ENCODE results near the gene TPM3. TPM values are rescaled to one million over a fixed set of nuclear protein-coding genes. Genes with fewer than 3 reads are reported as not detected.
"Not testable (repeated sequence)": the region's sequence is repeated elsewhere in the genome, so short reads cannot be mapped to it uniquely, and the experiment has no call there.

Gene TPM3
- total and polyA plus RNA-seq, 12 donors = 104 to 465 (median 269) TPM

- DNase-seq = no peak
- H3K27me3 ChIP-seq = no peaks in the 10 kb centered on the region
- no peak overlapping the region for H3K27ac ChIP-seq
- TF ChIP-seq CTCF (IDR thresholded peaks at IDR 0.05) (no peak), POLR2A (IDR thresholded peaks at IDR 0.05) (no peak)
- H3K36me3 ChIP-seq (replicated peaks in 1 of 2) = no peaks in the 10 kb centered on the region
- no peaks in the 10 kb centered on the region for H3K9me3 ChIP-seq (replicated peaks in 1 of 3)
- intact Hi-C loops (cut with DNase I) = no loop called here
- no peak overlapping the region for H3K4me3 ChIP-seq
- 80 to 93% (median 87%) methylated on average over 2 of the region's 2 CpGs for WGBS, 4 donors
- H3K4me1 ChIP-seq (replicated peaks in 1 of 2) = no peaks in the 10 kb centered on the region
These were observed 58.6 kb downstream of the TPM3 start for GRCh38 chr1:154133256-154133655.

DNA sequence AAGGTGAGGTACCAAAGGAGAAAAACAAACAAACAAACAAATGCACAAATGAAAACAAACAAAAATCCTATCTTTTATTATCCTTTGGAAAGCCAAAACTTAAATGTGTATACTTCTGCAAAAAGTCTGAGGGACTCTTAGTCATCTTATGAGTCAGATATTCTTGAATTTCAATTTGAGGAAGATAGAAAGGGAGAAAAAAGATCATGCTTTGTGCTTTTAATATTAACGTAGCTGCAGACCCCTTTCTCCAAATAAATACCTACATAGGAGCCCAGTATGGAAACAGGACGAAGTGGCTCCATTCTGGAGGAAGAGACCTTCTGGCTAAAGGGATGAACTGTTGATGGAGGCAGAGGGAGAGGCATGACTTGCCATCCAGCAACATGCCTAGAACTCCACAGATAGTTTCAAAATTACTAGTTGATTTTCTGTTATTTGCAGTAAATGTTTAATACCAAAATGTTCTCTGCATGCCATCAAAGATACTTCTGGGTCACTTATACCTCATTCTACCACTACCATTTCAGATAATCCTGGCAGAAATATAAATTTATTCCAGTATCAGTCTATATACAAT, 62.4 kb downstream of the TPM3 start:
- no peak overlapping the region for H3K4me3 ChIP-seq
- H3K27ac ChIP-seq = no peak overlapping the region
- WGBS, 4 donors = 44 to 53% (median 49%) methylated on average over 2 of the region's 2 CpGs
- DNase-seq = no peak
- no peaks in the 10 kb centered on the region for H3K36me3 ChIP-seq (replicated peaks in 1 of 2)
- no peaks in the 10 kb centered on the region for H3K4me1 ChIP-seq (replicated peaks in 1 of 2)
- no peaks in the 10 kb centered on the region for H3K9me3 ChIP-seq (replicated peaks in 1 of 3)
- H3K27me3 ChIP-seq = no peaks in the 10 kb centered on the region
- intact Hi-C loops (cut with DNase I) = no loop called here
- TF ChIP-seq POLR2A (IDR thresholded peaks at IDR 0.05) (no peak), CTCF (IDR thresholded peaks at IDR 0.05) (no peak)

DNA sequence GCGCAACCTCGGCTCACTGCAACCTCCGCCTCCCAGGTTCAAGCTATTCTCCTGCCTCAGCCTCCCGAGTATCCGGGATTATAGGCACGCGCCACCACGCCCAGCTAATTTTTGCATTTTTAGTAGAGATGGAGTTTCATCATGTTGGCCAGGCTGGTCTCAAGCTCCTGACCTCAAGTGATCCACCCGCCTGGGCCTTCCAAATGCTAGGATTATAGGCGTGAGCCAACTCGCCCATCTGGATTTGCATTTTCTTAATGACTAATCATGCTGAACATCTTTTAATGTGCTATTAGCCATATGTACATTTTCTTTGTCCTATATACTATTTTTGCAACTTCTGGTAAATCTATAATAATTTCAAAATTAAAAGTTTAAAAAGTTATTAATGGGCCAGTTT, 68.7 kb downstream of the TPM3 start:
- DNase-seq; H3K27me3 ChIP-seq; H3K9me3 ChIP-seq (replicated peaks in 1 of 3); H3K4me1 ChIP-seq (replicated peaks in 1 of 2); H3K4me3 ChIP-seq; H3K36me3 ChIP-seq (replicated peaks in 1 of 2); H3K27ac ChIP-seq; intact Hi-C loops (cut with DNase I): not testable (repeated sequence)
- WGBS, 4 donors = 86 to 95% (median 92%) methylated on average over 11 of the region's 11 CpGs

DNA sequence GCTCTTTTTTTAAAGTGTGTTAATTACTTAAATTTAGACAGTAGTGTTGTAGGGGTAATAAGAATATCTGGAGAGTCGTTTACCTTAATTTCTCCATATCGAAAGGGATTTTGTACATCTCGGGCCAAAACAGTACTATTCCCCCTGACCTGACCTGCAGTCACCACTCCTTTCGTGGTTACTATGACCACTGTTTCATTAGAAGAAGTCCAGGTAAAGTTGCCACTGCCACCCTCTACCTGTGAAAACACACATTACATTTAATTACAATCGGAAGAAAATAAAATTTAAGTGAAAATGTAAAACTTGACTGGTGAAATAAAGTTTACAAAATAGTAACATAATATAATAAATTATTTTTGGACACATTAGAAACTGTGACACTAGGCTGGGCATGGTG, 74.3 kb downstream of the TPM3 start:
- no peak overlapping the region for H3K4me3 ChIP-seq
- no peaks in the 10 kb centered on the region for H3K27me3 ChIP-seq
- DNase-seq = no peak
- 78 to 81% (median 81%) methylated on average over 5 of the region's 5 CpGs for WGBS, 4 donors
- H3K36me3 ChIP-seq (replicated peaks in 1 of 2) = no peaks in the 10 kb centered on the region
- intact Hi-C loops (cut with DNase I) = no loop called here
- H3K27ac ChIP-seq = no peak overlapping the region
- TF ChIP-seq CTCF (IDR thresholded peaks at IDR 0.05) (no peak), POLR2A (IDR thresholded peaks at IDR 0.05) (no peak)
- H3K9me3 ChIP-seq (replicated peaks in 1 of 3) = no peaks in the 10 kb centered on the region
- H3K4me1 ChIP-seq (replicated peaks in 1 of 2) = no peaks in the 10 kb centered on the region

- no peaks in the 10 kb centered on the region for H3K27me3 ChIP-seq
- no peaks in the 10 kb centered on the region for H3K9me3 ChIP-seq (replicated peaks in 1 of 3)
- H3K27ac ChIP-seq = no peak overlapping the region
- no peaks in the 10 kb centered on the region for H3K36me3 ChIP-seq (replicated peaks in 1 of 2)
- no peak overlapping the region for H3K4me3 ChIP-seq
- 65 to 74% (median 67%) methylated on average over 1 of the region's 1 CpG for WGBS, 4 donors
- no peaks in the 10 kb centered on the region for H3K4me1 ChIP-seq (replicated peaks in 1 of 2)
- intact Hi-C loops (cut with DNase I) = no loop called here
- no peak for DNase-seq
- no peak for TF ChIP-seq POLR2A (IDR thresholded peaks at IDR 0.05)
- TF ChIP-seq CTCF (IDR thresholded peaks at IDR 0.05) = no peak
These were observed 76.7 kb downstream of the TPM3 start for GRCh38 chr1:154115180-154115579.

Data from adrenal gland (tissue), 12 donors.